Measurements from ENCODE around the gene MYOZ3.
A peak's percentile ranks its signal among the peaks of the same experiment; 100 is the strongest.

Gene MYOZ3

DNA sequence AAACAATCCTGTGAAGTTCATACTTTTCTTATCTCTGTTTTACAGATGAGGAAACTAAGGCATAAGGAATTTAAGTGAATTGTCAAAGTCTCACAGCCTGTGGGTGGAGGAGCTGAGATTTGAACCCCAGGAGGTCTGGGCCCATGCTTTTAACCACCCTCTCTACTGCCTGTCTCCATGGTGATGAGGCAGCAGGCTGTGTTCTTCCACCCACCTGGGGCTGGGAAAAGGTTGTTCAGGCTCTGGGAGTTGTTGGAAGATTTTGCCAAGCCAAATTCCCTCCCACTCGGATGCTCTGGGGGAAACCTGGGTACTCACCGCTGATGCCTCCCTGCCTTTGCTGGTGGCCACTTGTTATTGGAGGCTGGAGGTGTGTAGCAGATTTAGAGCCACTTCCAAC lies 38.9 kb upstream of the MYOZ3 start:
- no peak overlapping the region for H3K4me3 ChIP-seq (ENCODE audit: low read depth, low read length)
- TF ChIP-seq, protein P1, sequence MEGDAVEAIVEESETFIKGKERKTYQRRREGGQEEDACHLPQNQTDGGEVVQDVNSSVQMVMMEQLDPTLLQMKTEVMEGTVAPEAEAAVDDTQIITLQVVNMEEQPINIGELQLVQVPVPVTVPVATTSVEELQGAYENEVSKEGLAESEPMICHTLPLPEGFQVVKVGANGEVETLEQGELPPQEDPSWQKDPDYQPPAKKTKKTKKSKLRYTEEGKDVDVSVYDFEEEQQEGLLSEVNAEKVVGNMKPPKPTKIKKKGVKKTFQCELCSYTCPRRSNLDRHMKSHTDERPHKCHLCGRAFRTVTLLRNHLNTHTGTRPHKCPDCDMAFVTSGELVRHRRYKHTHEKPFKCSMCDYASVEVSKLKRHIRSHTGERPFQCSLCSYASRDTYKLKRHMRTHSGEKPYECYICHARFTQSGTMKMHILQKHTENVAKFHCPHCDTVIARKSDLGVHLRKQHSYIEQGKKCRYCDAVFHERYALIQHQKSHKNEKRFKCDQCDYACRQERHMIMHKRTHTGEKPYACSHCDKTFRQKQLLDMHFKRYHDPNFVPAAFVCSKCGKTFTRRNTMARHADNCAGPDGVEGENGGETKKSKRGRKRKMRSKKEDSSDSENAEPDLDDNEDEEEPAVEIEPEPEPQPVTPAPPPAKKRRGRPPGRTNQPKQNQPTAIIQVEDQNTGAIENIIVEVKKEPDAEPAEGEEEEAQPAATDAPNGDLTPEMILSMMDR (IDR thresholded peaks at IDR 0.05; ENCODE audit: low read depth, low read length, missing control alignments) = no peak
- DNase-seq (ENCODE audit: low read depth) = no peak
- in situ Hi-C loops (cut with HindIII; ENCODE audit: low sequenced_read_pairs) = no loop called here

DNA sequence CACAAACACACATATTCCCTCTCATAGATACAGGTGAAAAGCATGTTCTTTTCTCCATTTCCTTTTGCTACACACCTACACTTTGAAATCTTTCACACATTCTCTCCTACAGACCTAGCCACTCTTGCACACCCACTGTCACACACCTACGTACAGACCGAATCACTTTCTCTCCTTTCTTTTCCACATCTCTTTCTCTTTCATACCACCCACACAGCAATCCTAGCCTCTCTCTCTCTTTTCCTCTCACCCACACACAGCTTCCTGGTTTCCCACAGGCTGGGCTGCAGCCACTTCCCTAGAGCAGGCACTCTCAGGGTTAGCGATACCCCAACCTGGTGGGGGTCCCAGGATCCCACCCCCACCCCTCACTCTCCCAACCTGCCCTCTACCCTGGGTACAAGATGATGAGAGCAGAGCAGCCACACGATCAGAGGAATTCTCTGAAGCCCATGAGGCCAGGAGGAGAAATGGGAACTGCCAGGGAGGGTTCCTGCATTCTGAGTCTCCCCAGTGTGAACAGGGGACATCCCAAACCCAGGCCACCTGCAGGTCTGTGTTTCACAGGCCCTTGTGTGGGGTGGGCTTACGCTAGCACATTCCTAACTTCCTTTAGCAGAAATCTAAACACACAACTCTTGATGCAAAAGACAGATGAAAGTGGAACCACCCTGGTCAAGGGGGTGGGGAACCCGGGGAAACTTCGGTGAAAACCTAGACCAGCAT lies 37.7 kb upstream of the MYOZ3 start:
- H3K4me3 ChIP-seq (ENCODE audit: low read depth, low read length) = no peak overlapping the region
- DNase-seq (ENCODE audit: low read depth) = no peak
- in situ Hi-C loops (cut with HindIII; ENCODE audit: low sequenced_read_pairs) = no loop called here
- TF ChIP-seq, protein P1 (IDR thresholded peaks at IDR 0.05; ENCODE audit: low read depth, low read length, missing control alignments) = no peak

DNA sequence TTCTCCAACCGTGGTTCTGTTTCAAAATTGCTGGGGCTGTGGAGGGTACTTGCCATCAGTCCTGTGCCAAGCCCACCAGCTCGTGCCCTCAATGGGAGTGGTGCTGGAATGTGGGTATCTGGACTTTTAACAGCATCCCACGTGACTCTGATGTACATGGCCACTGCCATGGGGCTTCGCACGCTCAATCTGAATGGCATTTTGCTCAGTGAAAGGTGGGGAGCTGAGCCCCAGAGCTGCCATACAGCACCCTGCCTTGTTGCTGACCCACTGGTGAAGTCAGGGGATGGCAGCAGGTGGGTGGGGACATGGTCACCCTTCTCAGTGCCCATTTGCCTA lies 37.2 kb upstream of the MYOZ3 start:
- H3K4me3 ChIP-seq (ENCODE audit: low read depth, low read length) = no peak overlapping the region
- in situ Hi-C loops (cut with HindIII; ENCODE audit: low sequenced_read_pairs) = no loop called here
- no peak for DNase-seq (ENCODE audit: low read depth)
- TF ChIP-seq, protein P1 (IDR thresholded peaks at IDR 0.05; ENCODE audit: low read depth, low read length, missing control alignments) = no peak

DNA sequence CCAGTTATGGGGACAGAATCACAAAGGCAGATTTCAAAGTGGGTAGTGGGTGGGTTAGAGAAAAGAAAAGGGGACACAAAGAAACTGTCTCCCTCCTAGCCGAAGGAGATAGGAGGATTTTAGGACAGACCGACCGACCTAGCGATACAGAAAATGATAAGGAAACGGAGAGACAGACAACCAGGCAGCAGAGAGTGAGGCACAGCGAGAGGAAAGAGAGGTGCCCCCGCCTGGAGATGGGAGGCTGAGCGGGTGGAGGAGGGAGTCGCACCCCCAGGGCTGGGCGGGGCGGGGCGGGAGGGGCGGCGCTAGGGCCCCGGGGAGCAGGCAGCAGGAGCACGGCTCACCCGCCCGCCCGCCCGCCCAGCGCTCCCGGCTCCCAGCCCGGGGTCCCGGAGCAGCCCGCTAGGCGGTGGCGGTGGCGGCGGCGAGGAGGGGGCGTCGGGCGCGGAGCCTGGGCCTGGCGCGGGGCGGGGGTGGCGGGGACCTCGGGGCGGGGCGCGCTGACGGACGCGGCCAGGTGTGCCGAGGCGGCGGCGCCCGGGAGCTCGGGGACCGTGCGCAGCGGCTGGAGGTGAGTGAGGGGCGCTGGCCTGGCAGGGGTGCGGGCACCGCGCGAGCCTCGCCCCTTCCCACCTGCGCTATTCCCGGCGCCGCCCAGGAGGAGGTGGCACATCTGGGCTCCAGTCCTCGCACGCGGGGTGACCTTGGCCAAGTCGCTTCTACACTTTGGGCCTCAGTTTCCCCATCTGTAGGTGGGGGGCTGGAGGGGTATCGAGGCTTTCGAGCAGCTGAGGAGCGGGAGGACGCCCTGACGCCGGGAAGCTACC lies 36.5 kb upstream of the MYOZ3 start:
- no peak for DNase-seq (ENCODE audit: low read depth)
- TF ChIP-seq, protein P1 (IDR thresholded peaks at IDR 0.05; ENCODE audit: low read depth, low read length, missing control alignments) = no peak
- H3K4me3 ChIP-seq (ENCODE audit: low read depth, low read length) = peak overlapping the region; percentile 53
- in situ Hi-C loops (cut with HindIII; ENCODE audit: low sequenced_read_pairs) = no loop called here

DNA sequence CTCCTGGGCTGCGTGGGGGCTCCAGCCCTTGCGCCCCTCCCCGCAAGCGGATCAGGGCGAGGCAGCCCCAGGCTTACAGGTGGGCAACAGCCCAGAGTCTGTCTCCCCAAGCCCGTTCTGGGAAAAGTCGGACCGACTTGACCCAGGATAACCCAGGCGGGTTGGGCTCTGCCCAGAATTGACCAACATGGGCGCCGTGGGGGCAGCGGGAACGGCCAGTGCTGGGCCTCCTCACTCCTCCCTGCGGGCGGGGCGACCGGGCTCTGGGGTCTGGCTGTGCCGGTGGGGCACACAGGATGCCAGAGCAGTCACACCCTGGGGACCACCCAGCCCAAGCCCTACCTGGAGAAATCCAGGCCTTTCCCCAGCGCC lies 35.9 kb upstream of the MYOZ3 start:
- TF ChIP-seq, protein P1 (IDR thresholded peaks at IDR 0.05; ENCODE audit: low read depth, low read length, missing control alignments) = no peak
- no peak for DNase-seq (ENCODE audit: low read depth)
- in situ Hi-C loops (cut with HindIII; ENCODE audit: low sequenced_read_pairs) = no loop called here
- peak overlapping the region; percentile 53 for H3K4me3 ChIP-seq (ENCODE audit: low read depth, low read length)

DNA sequence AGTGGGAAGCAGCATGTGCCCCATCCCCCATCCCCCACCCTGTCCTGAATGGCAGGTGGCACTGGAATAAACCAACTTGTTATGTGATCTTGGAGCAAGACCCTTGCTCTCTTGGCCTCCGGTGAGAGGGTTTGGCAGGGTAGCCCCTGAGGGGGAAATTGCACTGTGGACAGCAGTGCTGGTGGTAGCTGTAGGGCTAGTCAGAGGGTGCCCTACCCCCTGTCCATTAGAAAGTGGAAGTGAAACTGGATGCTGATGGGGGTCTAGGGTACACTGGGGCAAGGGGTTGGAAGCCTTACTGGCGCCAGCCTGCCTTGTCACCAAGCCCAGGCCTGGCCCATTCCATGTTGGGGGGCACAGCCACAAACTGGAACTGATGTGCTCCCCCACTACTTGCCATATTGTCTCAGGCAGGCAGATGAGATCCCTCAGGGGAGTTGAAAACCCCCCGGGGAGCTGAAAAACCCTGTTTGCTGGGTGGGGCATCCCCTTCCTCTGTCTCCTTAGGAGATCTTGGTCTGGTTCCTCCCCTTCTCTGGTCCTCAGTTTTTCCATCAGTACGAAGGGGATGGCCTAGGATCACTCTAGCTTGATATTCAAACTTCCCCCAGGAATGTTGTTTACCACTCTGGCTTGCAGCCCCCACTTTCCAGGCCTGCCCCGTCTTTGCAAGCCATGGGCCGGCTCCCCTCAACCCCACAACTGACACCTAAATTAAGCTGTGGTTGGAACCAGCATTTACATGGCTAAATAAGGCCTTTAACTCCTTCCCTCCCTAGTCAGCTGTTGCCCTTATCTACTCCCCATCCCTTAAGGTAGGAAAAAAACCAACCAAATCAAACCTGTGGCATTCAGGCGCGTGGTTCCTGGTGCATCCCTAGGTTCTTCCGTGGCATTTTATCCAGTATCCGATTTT lies 35.0 kb upstream of the MYOZ3 start:
- DNase-seq (ENCODE audit: low read depth) = no peak
- TF ChIP-seq, protein P1 (IDR thresholded peaks at IDR 0.05; ENCODE audit: low read depth, low read length, missing control alignments) = no peak
- H3K4me3 ChIP-seq (ENCODE audit: low read depth, low read length) = peak overlapping the region; percentile 53
- in situ Hi-C loops (cut with HindIII; ENCODE audit: low sequenced_read_pairs) = no loop called here
